Thyroid gland (tissue), 4 donors: ENCODE measurements around the gene EEFSEC. TPM values are rescaled to one million over a fixed set of nuclear protein-coding genes. Genes with fewer than 3 reads are reported as not detected.

Experiments used
- DNase-seq, 2 donors: peaks; one replicate each; pipeline ENCODE4 v3.0.0-alpha.2; 2019
- H3K27ac ChIP-seq, 3 donors: fragments of 200-600 bp; sonication (generic); 1 replicate in 2 of 3; 2 replicates in 1 of 3; pipeline ENCODE4 v1.5.1; 2016 to 2019; ENCODE audit warnings: mild to moderate bottlenecking in 1 of 3, moderate library complexity in 1 of 3
- H3K27me3 ChIP-seq: fragments of 200-600 bp; sonication (generic); one replicate; pipeline ENCODE4 v1.5.1; 2019
- H3K36me3 ChIP-seq, 2 donors: fragments of 200-600 bp; sonication (generic); one replicate each; pipeline ENCODE4 v1.5.1; 2016 to 2019
- H3K4me1 ChIP-seq, 2 donors: fragments of 200-600 bp; sonication (generic); one replicate each; pipeline ENCODE4 v1.5.1; 2017 to 2019
- H3K4me3 ChIP-seq, 3 donors: fragments of 200-600 bp; sonication (generic); replicated peaks in 1 of 3; 1 replicate in 2 of 3; 2 replicates in 1 of 3; pipeline ENCODE4 v1.5.1; 2016; ENCODE audit warnings: mild to moderate bottlenecking in 1 of 3
- H3K9me3 ChIP-seq: fragments of 200-600 bp; sonication (generic); one replicate; pipeline ENCODE4 v1.5.1; 2017
- POLR2A ChIP-seq, 2 donors: fragments of 450-650 bp; IDR thresholded peaks; one replicate each; pipeline ENCODE4 v1.6.1; 2017; ENCODE audit warnings: antibody characterized with exemption in 2 of 2, mild to moderate bottlenecking in 2 of 2, moderate library complexity in 1 of 2
- WGBS, 2 donors: methylation state at CpG; one replicate each; pipeline ENCODE4 v1.1.5; 2017; 5-methylcytosine and 5-hydroxymethylcytosine counted together
- intact Hi-C: fragments of 100-400 bp; cut with DNase I; formaldehyde crosslinking; loops from one replicate; pipeline ENCODE4 v1.15.1; 2023
- total RNA-seq, 4 donors: library from RNA; depleted of rRNA; stranded (reverse); fragments of >200 nt; gene quantifications; one replicate each; pipeline ENCODE4 v1.2.3, GENCODE V29; 2016
- TF ChIP-seq, protein P1 (sequence below), 6 experiments: fragments of 200-600 bp in 3 of 6; fragments of 450-650 bp in 3 of 6; sonication (generic) in 3 of 6; IDR thresholded peaks; one replicate each; pipeline ENCODE4 v1.5.1; 2016 to 2019; ENCODE audit warnings: antibody characterized with exemption in 6 of 6, mild to moderate bottlenecking in 2 of 6, inconsistent platforms in 1 of 6, moderate library complexity in 1 of 6

The EEFSEC gene
- total RNA-seq, 4 donors from 2014 or later: 13.3 to 26.6 (median 21.7) TPM

DNA sequence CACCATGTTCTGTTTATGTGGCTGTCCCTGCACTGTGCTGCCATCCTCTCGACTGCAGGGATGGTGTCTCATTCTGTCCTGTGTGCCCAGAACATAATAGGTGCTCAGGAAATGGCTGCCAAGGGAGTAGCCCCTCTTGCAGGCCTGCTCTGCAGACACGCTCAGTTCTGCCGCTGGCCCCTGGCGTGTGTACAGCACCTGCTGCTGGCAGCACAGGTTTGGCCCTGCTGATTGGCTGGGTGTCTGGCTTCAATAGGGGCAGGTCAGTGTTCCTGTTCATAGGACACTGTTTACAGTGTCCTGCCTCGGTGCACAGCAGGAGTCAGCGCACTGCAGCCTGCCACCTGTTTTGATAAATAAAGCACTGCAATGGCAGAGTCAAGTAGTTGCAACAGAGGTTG is 166.5 kb downstream of the EEFSEC start:
- no peak for TF ChIP-seq POLR2A (IDR thresholded peaks at IDR 0.05)
- TF ChIP-seq, protein P1, sequence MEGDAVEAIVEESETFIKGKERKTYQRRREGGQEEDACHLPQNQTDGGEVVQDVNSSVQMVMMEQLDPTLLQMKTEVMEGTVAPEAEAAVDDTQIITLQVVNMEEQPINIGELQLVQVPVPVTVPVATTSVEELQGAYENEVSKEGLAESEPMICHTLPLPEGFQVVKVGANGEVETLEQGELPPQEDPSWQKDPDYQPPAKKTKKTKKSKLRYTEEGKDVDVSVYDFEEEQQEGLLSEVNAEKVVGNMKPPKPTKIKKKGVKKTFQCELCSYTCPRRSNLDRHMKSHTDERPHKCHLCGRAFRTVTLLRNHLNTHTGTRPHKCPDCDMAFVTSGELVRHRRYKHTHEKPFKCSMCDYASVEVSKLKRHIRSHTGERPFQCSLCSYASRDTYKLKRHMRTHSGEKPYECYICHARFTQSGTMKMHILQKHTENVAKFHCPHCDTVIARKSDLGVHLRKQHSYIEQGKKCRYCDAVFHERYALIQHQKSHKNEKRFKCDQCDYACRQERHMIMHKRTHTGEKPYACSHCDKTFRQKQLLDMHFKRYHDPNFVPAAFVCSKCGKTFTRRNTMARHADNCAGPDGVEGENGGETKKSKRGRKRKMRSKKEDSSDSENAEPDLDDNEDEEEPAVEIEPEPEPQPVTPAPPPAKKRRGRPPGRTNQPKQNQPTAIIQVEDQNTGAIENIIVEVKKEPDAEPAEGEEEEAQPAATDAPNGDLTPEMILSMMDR (IDR thresholded peaks at IDR 0.05): no peak
- Histone ChIP-seq H3K27ac (no peak overlapping the region), H3K27me3 (no peaks in the 10 kb centered on the region), H3K9me3 (no peaks in the 10 kb centered on the region), H3K4me1 (no peaks in the 10 kb centered on the region), H3K4me3 (no peak overlapping the region), H3K36me3 (no peaks in the 10 kb centered on the region)
- DNase-seq: peak in 1 of 2 donors; percentile 58
- intact Hi-C loops: loop anchor here (10.0 kb wide), 1 partner anchor 145 kb away; no protein-coding TSS in a partner anchor
- 71 to 75% methylated on average over 4 to 5 of the region's 6 CpGs for WGBS, 2 donors

DNA sequence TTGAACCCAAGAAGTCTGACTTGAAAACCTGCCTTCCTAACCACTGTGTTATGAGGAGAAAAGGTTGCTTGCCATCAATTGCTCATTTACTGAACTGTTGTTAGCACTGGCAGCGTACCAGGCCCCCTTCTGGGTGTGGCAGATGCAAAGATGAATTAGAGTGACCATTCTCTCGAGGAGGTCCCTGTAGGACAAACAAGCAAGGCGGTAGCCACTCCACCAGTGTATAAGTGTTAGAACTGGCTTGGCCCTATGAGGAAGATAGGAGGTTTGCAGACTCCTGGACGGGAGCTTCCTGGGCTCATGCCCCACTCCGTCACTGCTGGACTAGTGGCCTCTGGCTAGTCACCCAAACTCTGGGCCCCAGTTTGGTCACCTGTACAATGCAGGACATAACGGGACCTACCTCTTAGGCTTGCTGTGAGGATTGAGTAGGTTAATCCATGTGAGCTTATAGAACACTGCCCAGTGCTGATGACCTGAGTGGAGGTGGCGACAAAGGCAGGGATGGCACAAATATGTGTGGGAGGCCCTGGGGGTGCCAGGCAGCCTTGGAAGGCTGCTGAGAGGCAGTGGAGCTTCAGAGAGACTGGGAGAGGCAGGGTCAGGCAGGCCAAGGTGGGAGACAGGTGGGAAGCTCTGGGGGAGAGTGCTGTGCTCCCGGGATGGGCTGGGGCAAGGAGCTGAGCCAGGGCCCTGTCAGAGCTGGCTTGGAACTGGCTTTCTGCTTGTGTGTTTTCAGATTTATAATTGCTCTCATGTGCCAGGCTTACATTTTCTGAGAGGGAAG is 167.5 kb downstream of the EEFSEC start:
- H3K27me3 ChIP-seq: no peaks in the 10 kb centered on the region
- H3K27ac ChIP-seq: no peak overlapping the region
- H3K9me3 ChIP-seq: no peaks in the 10 kb centered on the region
- no peaks in the 10 kb centered on the region for H3K4me1 ChIP-seq
- H3K36me3 ChIP-seq: no peaks in the 10 kb centered on the region
- DNase-seq: no peak
- WGBS, 2 donors: 95 to 96% methylated on average over 8 of the region's 8 CpGs
- no peak for TF ChIP-seq POLR2A (IDR thresholded peaks at IDR 0.05)
- TF ChIP-seq, protein P1 (IDR thresholded peaks at IDR 0.05): no peak
- H3K4me3 ChIP-seq: no peak overlapping the region
- intact Hi-C loops: loop anchor here (10.0 kb wide), 1 partner anchor 146 kb away; no protein-coding TSS in a partner anchor

DNA sequence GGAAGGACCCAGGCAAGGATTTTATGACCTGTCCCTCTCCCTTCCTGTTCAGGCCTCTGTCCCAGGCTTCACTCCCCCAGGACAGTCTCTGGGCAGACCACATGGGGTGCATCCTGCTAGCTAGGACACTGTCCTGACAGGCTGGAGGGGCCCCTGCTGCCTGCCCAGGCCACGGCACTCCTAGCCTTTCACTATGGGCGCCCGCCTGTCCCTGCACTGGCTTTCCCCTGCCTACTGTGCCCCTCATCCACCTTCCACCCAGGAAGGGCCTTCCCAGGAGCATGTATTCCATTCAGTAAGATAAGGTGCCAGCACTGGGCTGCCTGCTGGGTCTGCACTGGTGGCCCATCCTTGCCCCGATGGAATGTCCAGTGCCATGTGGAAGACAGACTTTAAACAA is 168.1 kb downstream of the EEFSEC start:
- no peak for DNase-seq
- H3K27me3 ChIP-seq: no peaks in the 10 kb centered on the region
- H3K36me3 ChIP-seq: no peaks in the 10 kb centered on the region
- no peak overlapping the region for H3K27ac ChIP-seq
- TF ChIP-seq, protein P1 (IDR thresholded peaks at IDR 0.05): no peak
- TF ChIP-seq POLR2A (IDR thresholded peaks at IDR 0.05): no peak
- H3K4me3 ChIP-seq: no peak overlapping the region
- intact Hi-C loops: loop anchor here (10.0 kb wide), 1 partner anchor 147 kb away; no protein-coding TSS in a partner anchor
- H3K9me3 ChIP-seq: no peaks in the 10 kb centered on the region
- no peaks in the 10 kb centered on the region for H3K4me1 ChIP-seq
- WGBS, 2 donors: 91 to 95% methylated on average over 4 of the region's 4 CpGs

DNA sequence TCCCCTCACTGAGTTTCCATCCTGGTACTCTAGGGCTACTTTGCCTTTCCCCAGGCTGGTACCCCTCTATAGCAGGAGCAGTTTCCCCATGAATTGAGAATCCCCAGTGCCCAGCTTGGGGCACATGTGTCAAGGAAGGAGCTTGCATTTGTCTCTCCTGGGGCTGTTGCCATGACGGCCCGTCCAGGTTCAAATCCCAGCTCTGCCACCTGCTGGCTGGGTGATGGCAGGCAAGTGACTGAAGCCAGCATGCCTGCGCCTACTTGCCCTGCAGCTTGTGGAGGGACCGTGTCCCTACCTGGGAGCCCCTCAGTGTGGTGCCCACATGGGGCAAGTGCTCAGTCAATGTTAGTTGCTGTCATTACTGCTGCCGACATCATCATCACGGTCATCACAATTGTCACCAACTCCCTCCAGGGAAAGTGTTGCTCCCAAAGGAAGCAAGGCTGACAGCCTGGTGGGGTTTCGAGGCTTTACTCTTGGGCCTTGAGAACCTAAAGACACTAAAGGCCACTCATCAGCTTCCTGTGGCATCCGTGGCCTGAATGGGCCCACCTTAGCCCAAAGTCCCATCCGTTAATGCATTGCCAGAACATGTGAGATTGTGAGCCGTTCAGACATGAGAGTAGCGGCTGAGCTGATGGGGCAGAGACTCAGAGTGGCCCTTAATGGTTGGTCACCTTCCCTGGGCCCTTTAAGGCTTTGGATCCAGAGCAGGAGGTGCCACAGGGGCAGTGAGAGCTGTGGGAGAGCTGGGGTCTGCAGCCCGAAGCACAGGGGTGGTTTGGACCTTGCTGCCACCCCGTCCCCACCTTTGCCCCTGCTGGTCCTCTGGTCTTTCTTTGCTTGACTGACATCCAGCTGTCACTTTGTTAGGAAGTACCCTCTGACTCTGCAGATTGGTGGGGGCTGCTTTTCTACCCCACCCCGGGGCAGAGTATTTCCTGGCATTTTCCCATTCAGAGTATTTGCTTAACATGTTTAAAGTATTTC is 169.0 kb downstream of the EEFSEC start:
- DNase-seq: peak; percentile 53
- intact Hi-C loops: loop anchor here (10.0 kb wide), 1 partner anchor 148 kb away; no protein-coding TSS in a partner anchor
- TF ChIP-seq, protein P1 (IDR thresholded peaks at IDR 0.05): peak in 4 of 6 experiments; percentile 40 to 46 (median 43)
- TF ChIP-seq POLR2A (IDR thresholded peaks at IDR 0.05): no peak
- Histone ChIP-seq H3K36me3 (no peaks in the 10 kb centered on the region), H3K4me1 (no peaks in the 10 kb centered on the region), H3K9me3 (no peaks in the 10 kb centered on the region), H3K27me3 (no peaks in the 10 kb centered on the region), H3K27ac (no peak overlapping the region), H3K4me3 (no peak overlapping the region)
- 79 to 87% methylated on average over 11 to 14 of the region's 14 CpGs for WGBS, 2 donors
